ENCODE measurements around the gene FZD7.

- TF ChIP-seq BHLHE40 (IDR thresholded peaks at IDR 0.05; ENCODE audit: borderline replicate concordance in 1 of 2, low read depth in 2 of 2, low read length in 1 of 2) (no peak), CHD2 (IDR thresholded peaks at IDR 0.05; ENCODE audit: borderline replicate concordance, low read depth, low read length) (no peak), RCOR1 (conservative IDR thresholded peaks at IDR 0.05; ENCODE audit: low read depth, low read length) (no peak), POLR2A (IDR thresholded peaks at IDR 0.05; ENCODE audit: low read depth, low read length) (no peak), MXI1 (IDR thresholded peaks at IDR 0.05; ENCODE audit: low read depth, low read length) (no peak), EGR1 (IDR thresholded peaks at IDR 0.05; ENCODE audit: borderline replicate concordance in 1 of 2, low read depth in 2 of 2, low read length in 2 of 2) (no peak), HCFC1 (IDR thresholded peaks at IDR 0.05; ENCODE audit: low read length) (no peak), GATAD2B (conservative IDR thresholded peaks at IDR 0.05; ENCODE audit: low read depth) (no peak), CTCF (IDR thresholded peaks at IDR 0.05 in 2 of 3, conservative IDR thresholded peaks at IDR 0.05 in 1 of 3; ENCODE audit: control insufficient read depth in 2 of 3, extremely low read depth in 1 of 3, insufficient read depth in 1 of 3, low read depth in 3 of 3, low read length in 3 of 3) (no peak), DPF2 (IDR thresholded peaks at IDR 0.05) (no peak), PBX3 (IDR thresholded peaks at IDR 0.05; ENCODE audit: insufficient replicate concordance, low read depth, low read length) (no peak), SREBF1 (IDR thresholded peaks at IDR 0.05; ENCODE audit: low read length) (no peak), YY1 (IDR thresholded peaks at IDR 0.05; ENCODE audit: low read depth, low read length) (no peak)
These were observed 18.6 kb downstream of the FZD7 start for GRCh38 chr2:202052235-202052634.

Data from GM12878 (cell line).